Heart left ventricle (tissue), 16 donors: Measurements from ENCODE around the gene STRIT1. TPM values are rescaled to one million over a fixed set of nuclear protein-coding genes. Genes with fewer than 3 reads are reported as not detected.

ENCODE experiments used
- ATAC-seq, 4 donors: fragments of 200-7000 bp; cut with Tn5 transposase; one replicate each; pipeline ENCODE4 v1.9.1; 2020 to 2022; ENCODE audit warnings: moderate library complexity in 4 of 4, mild to moderate bottlenecking in 3 of 4, moderate number of reproducible peaks in 1 of 4
- DNase-seq, 5 donors: peaks; one replicate each; pipeline ENCODE4 v3.0.0-alpha.2; 2020
- H3K27ac ChIP-seq, 12 donors: fragments of 200-600 bp; sonication (generic) in 4 of 12; one replicate each; pipeline versions ENCODE4 v1.5.0 to v1.8.0; 2016 to 2022; ENCODE audit warnings: mild to moderate bottlenecking in 2 of 12
- H3K27me3 ChIP-seq, 9 donors: fragments of 200-600 bp; sonication (generic) in 2 of 9; one replicate each; pipeline versions ENCODE4 v1.5.1 to v1.8.0; 2016 to 2022; ENCODE audit warnings: mild to moderate bottlenecking in 3 of 9
- H3K36me3 ChIP-seq, 9 donors: fragments of 200-600 bp; sonication (generic) in 2 of 9; one replicate each; pipeline versions ENCODE4 v1.5.0 to v1.8.0; 2018 to 2022; ENCODE audit warnings: mild to moderate bottlenecking in 2 of 9
- H3K4me1 ChIP-seq, 12 donors: fragments of 200-600 bp; sonication (generic) in 4 of 12; one replicate each; pipeline versions ENCODE4 v1.5.0 to v1.8.0; 2016 to 2022; ENCODE audit warnings: mild to moderate bottlenecking in 3 of 12
- H3K4me3 ChIP-seq, 12 donors: fragments of 200-600 bp; sonication (generic) in 4 of 12; one replicate each; pipeline versions ENCODE4 v1.5.0 to v1.8.0; 2017 to 2022; ENCODE audit warnings: mild to moderate bottlenecking in 9 of 12, moderate library complexity in 4 of 12
- H3K9me3 ChIP-seq, 12 donors: fragments of 200-600 bp; sonication (generic) in 4 of 12; one replicate each; pipeline versions ENCODE4 v1.5.0 to v1.8.0; 2016 to 2022; ENCODE audit warnings: mild to moderate bottlenecking in 1 of 12
- POLR2A ChIP-seq, 2 donors: fragments of 450-650 bp; IDR thresholded peaks; one replicate each; pipeline ENCODE4 v1.6.1; 2017; ENCODE audit warnings: antibody characterized with exemption in 2 of 2, mild to moderate bottlenecking in 2 of 2, moderate library complexity in 2 of 2
- WGBS, 4 donors: extraction: QIAGEN DNeasy Blood & Tissue Kit in 2 of 4; methylation state at CpG; one replicate each; pipeline versions ENCODE4 v1.1.5 to v1.1.7; 2013 to 2018; 5-methylcytosine and 5-hydroxymethylcytosine counted together
- intact Hi-C, 10 donors: fragments of 100-400 bp; cut with DNase I; formaldehyde crosslinking; loops; one replicate each; pipeline versions ENCODE4 v1.11.1 to v1.14.2; 2022
- polyA plus RNA-seq, 2 donors: library from polyadenylated mRNA; stranded (reverse); fragments of 200-250 nt; gene quantifications; one replicate each; pipeline ENCODE4 v1.2.3, GENCODE V29; 2013
- total RNA-seq, 9 donors: library from RNA; depleted of rRNA in 2 of 9; stranded (reverse); fragments of >200 nt in 2 of 9; fragmentation: NEBNext Ultra II Directional in 3 of 9; extraction: Animal tissue kit (Norgen Biotek cat#: 25700) in 3 of 9; gene quantifications; one replicate each; pipeline versions ENCODE4 v1.1.0 to v1.2.4, GENCODE V29; 2016 to 2023
- TF ChIP-seq, protein P1 (sequence below), 12 donors: fragments of 200-600 bp; sonication (generic) in 4 of 12; IDR thresholded peaks; one replicate each; pipeline versions ENCODE4 v1.5.0 to v1.8.0; 2018 to 2022; ENCODE audit warnings: antibody characterized with exemption in 12 of 12, mild to moderate bottlenecking in 5 of 12
- donor health status: ischemic (EF 13 %, LVEDD 7.1; RV severe dilation, severe dysfunction).
- donor health status: healthy with polysubstance abuse.
- donor health status: DM: no; HTN: yes; CAD: no.
- donor health status: DM: no; HTN: no; CAD: no.
- donor health status: ischemic (EF 25% LVEDD 6.9; RV normal size, moderate dysfunction).
- donor health status: ischemic (EF 25% LVEDD 5.7; RV mildly dilated, moderate dysfunction).
- donor health status: healthy.
- donor health status: DM: yes; HTN: yes; CAD: no.
- donor health status: ischemic (EF 35%, LVEDD 5.7; RV mildly dilated, moderate dysfunction).
- donor health status: nonischemic (EF 11% LVEDD 7.7; RV severe dilation, severe dysfunction).
- donor health status: DM: yes; HTN: yes; CAD: no.
- donor health status: PGD.
- donor health status: ischemic (EF 29% LVEDD 5.4; RV normal size, mild dysfunction).
- donor health status: nonischemic (EF 23%, LVEDD 6.1; RV moderate dilation, normal function).

Gene STRIT1
- total and polyA plus RNA-seq, 11 donors = 0.18 to 12.0 (median 1.6) TPM

DNA sequence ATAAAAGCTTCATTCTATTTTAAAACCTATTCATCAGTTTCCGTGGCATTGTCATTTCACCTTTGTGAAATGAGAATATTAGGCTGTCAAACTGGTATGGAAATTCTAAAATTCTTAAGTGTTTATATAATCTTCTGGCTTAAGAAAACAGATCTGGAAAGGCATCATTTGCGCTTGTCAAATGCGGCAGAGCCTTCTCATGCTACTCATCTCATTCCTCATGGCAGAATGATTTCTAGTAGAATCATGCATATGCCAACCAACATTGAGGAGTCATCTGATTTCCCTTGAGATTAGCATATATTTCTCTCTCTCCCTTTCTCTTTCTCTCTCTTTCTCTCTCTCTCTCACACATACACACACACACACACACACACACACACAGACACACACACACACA, 48.8 kb downstream of the STRIT1 start:
- DNase-seq (no peak), ATAC-seq (no peak)
- 78 to 87% (median 85%) methylated on average over 3 of the region's 3 CpGs for WGBS, 4 donors
- Histone ChIP-seq H3K27me3 (no peaks in the 10 kb centered on the region), H3K9me3 (peaks cover 0 to 13% (median 0%) of the 10 kb centered on the region in 12 donors), H3K36me3 (no peaks in the 10 kb centered on the region), H3K4me3 (no peak overlapping the region), H3K27ac (no peak overlapping the region), H3K4me1 (peaks cover 0 to 3% (median 0%) of the 10 kb centered on the region in 12 donors)
- TF ChIP-seq, protein P1, sequence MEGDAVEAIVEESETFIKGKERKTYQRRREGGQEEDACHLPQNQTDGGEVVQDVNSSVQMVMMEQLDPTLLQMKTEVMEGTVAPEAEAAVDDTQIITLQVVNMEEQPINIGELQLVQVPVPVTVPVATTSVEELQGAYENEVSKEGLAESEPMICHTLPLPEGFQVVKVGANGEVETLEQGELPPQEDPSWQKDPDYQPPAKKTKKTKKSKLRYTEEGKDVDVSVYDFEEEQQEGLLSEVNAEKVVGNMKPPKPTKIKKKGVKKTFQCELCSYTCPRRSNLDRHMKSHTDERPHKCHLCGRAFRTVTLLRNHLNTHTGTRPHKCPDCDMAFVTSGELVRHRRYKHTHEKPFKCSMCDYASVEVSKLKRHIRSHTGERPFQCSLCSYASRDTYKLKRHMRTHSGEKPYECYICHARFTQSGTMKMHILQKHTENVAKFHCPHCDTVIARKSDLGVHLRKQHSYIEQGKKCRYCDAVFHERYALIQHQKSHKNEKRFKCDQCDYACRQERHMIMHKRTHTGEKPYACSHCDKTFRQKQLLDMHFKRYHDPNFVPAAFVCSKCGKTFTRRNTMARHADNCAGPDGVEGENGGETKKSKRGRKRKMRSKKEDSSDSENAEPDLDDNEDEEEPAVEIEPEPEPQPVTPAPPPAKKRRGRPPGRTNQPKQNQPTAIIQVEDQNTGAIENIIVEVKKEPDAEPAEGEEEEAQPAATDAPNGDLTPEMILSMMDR (IDR thresholded peaks at IDR 0.05) = no peak
- no peak for TF ChIP-seq POLR2A (IDR thresholded peaks at IDR 0.05)
- intact Hi-C loops = no loop called here

DNA sequence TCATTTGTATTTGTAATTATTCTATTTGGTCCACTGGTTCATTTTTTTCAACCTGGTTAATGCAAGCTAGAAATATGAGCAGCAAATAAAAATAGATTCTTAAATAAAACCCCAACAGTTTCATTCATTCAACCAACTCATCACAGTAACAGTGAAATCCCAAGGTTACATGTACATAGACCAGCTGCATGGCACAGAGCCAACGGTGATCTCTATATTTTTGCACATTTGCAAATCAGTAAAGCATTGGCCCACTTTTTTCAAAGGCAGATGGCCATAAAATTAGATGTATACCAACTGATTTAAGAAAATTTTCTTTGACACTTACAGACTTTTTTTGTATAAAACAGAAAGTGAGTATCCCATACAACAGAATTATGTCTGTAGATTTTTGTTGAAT, 49.3 kb downstream of the STRIT1 start:
- no peak for TF ChIP-seq POLR2A (IDR thresholded peaks at IDR 0.05)
- TF ChIP-seq, protein P1 (IDR thresholded peaks at IDR 0.05) = no peak
- H3K9me3 ChIP-seq = peaks cover 0 to 11% (median 0%) of the 10 kb centered on the region in 12 donors
- H3K27ac ChIP-seq = no peak overlapping the region
- H3K36me3 ChIP-seq = no peaks in the 10 kb centered on the region
- H3K4me1 ChIP-seq = peaks cover 0 to 3% (median 0%) of the 10 kb centered on the region in 12 donors
- no peak for ATAC-seq
- intact Hi-C loops = no loop called here
- no peak overlapping the region for H3K4me3 ChIP-seq
- WGBS, 4 donors = 36 to 57% (median 52%) methylated on average over 1 of the region's 1 CpG
- DNase-seq = no peak
- H3K27me3 ChIP-seq = no peaks in the 10 kb centered on the region

DNA sequence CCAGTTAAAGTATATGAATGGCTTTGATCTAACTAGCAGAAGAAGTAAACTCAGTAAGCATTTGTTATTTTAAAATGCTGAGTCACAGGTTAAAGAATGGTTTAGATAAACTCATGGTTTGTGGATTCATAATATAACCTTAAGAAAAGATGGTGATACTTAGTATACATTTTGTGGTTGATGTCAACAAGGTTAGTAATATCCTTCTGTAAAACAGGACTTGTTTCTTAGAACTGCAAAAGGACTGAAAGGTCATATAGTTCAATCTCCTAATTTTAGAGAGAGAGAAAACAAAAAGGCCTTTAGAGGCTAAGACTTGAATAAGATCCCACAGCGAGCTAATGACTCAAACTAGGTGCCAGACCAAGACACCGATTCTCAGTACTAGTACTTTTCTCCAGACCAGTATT, 50.0 kb downstream of the STRIT1 start:
- TF ChIP-seq, protein P1 (IDR thresholded peaks at IDR 0.05) = no peak
- TF ChIP-seq POLR2A (IDR thresholded peaks at IDR 0.05) = no peak
- 76 to 92% (median 78%) methylated on average over 2 of the region's 2 CpGs for WGBS, 4 donors
- ATAC-seq = no peak
- no peak for DNase-seq
- H3K27ac ChIP-seq = no peak overlapping the region
- peaks cover 0 to 3% (median 0%) of the 10 kb centered on the region in 12 donors for H3K4me1 ChIP-seq
- no peaks in the 10 kb centered on the region for H3K36me3 ChIP-seq
- H3K4me3 ChIP-seq = no peak overlapping the region
- intact Hi-C loops = no loop called here
- H3K9me3 ChIP-seq = peaks cover 0 to 5% (median 0%) of the 10 kb centered on the region in 12 donors
- H3K27me3 ChIP-seq = no peaks in the 10 kb centered on the region

DNA sequence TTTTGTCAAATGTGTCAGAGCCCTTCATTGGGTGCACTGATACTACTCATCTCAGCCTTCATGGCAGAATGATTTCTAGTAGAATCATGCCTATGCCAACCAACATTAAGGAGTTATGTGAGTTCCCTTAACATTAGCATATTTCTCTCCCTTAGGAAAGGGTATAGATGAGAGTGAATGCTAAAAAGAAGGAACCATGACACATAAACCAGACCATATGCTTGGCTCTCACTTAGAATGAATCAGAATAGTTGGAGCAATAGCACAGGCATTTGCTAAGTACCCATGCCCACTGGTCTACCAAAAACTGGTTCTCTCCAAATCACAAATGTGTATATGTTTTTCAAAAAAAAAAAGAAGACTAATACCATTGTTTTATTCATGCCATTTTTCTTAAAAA, 51.1 kb downstream of the STRIT1 start:
- no peak overlapping the region for H3K27ac ChIP-seq
- intact Hi-C loops = no loop called here

More for the DNA sequence above, 51.1 kb downstream of the STRIT1 start:
- H3K27me3 ChIP-seq = no peaks in the 10 kb centered on the region
- H3K4me1 ChIP-seq = peaks cover 0 to 3% (median 0%) of the 10 kb centered on the region in 12 donors
- DNase-seq (no peak), ATAC-seq (no peak)
- TF ChIP-seq, protein P1 (IDR thresholded peaks at IDR 0.05) = no peak
- H3K9me3 ChIP-seq = no peaks in the 10 kb centered on the region
- H3K36me3 ChIP-seq = no peaks in the 10 kb centered on the region
- no peak overlapping the region for H3K4me3 ChIP-seq
